H1 (cell line): ENCODE measurements around the gene SMAD7. TPM values are rescaled to one million over a fixed set of nuclear protein-coding genes. Genes with fewer than 3 reads are reported as not detected.

Source experiments
- CTCF ChIA-PET: fragments of 300-600 bp; sonication (Branson Sonifier 250); formaldehyde crosslinking; loops from one replicate; lab custom pipeline; 2021; ENCODE audit not compliant: partially characterized antibody; lab: Charles Lee
- POLR2A ChIA-PET: fragments of 300-600 bp; sonication (Branson Sonifier 250); formaldehyde crosslinking; loops from one replicate; lab custom pipeline; 2021; ENCODE audit warnings: inconsistent platforms; ENCODE audit not compliant: partially characterized antibody; lab: Charles Lee
- DNase-seq, 2 experiments: peaks; one replicate each; pipeline versions ENCODE4 v3.0.0 to v3.0.0-alpha.2; 2010 to 2022; ENCODE audit warnings: low spot score in 2 of 2, low read depth in 1 of 2, mixed read lengths in 1 of 2
- FAIRE-seq: peaks from 2 replicates; lab custom pipeline; 2011; peaks lifted over from hg19 to GRCh38; lab: Jason Lieb, UNC
- H2AFZ ChIP-seq: 2 replicates; pipeline ENCODE4 v1.8.1; 2012; ENCODE audit warnings: low read length, inconsistent platforms
- H2AK5ac ChIP-seq: 2 replicates; pipeline ENCODE4 v1.6.1; 2013; ENCODE audit warnings: low read depth, low read length
- H2BK120ac ChIP-seq: replicated peaks from 2 replicates; pipeline ENCODE3; 2013; ENCODE audit warnings: low read depth, low read length, inconsistent platforms
- H2BK12ac ChIP-seq: 2 replicates; pipeline ENCODE4 v1.6.1; 2013; ENCODE audit warnings: low read depth, low read length
- H2BK15ac ChIP-seq: 2 replicates; pipeline ENCODE4 v1.6.1; 2013; ENCODE audit warnings: low read length
- H2BK20ac ChIP-seq: 2 replicates; pipeline ENCODE4 v1.6.1; 2013; ENCODE audit warnings: low read length
- H2BK5ac ChIP-seq: 2 replicates; pipeline ENCODE4 v1.6.1; 2013; ENCODE audit warnings: low read depth, low read length
- H3K14ac ChIP-seq: 2 replicates; pipeline ENCODE4 v1.6.1; 2013; ENCODE audit warnings: inconsistent platforms; ENCODE audit not compliant: insufficient read length
- H3K18ac ChIP-seq: 2 replicates; pipeline ENCODE4 v1.6.1; 2013; ENCODE audit warnings: low read length; ENCODE audit errors: extremely low read depth
- H3K23ac ChIP-seq: 2 replicates; pipeline ENCODE4 v1.6.1; 2013; ENCODE audit warnings: inconsistent platforms; ENCODE audit not compliant: insufficient read length
- H3K23me2 ChIP-seq: 2 replicates; pipeline ENCODE4 v1.6.1; 2013; ENCODE audit warnings: low read depth, low read length
- H3K27ac ChIP-seq: 2 replicates; pipeline ENCODE4 v1.6.1; 2011; ENCODE audit warnings: low read depth, low read length, inconsistent platforms
- H3K27me3 ChIP-seq, 4 experiments: replicated peaks in 1 of 4; 1 replicate in 1 of 4; 2 replicates in 3 of 4; pipeline versions ENCODE4 v1.6.1 to v1.8.1; 2011 to 2013; ENCODE audit warnings: low read length in 3 of 4, mild to moderate bottlenecking in 3 of 4, inconsistent platforms in 2 of 4, mixed read lengths in 2 of 4, moderate library complexity in 1 of 4; ENCODE audit not compliant: control insufficient read depth in 3 of 4, insufficient read depth in 3 of 4; ENCODE audit errors: extremely low read depth in 1 of 4
- H3K36me3 ChIP-seq, 4 experiments: 2 replicates each; pipeline versions ENCODE4 v1.6.1 to v1.8.1; 2011 to 2013; ENCODE audit warnings: mild to moderate bottlenecking in 4 of 4, low read length in 3 of 4, moderate library complexity in 2 of 4, control low read depth in 1 of 4, inconsistent platforms in 1 of 4; ENCODE audit not compliant: insufficient read depth in 4 of 4, control insufficient read depth in 2 of 4
- H3K4ac ChIP-seq: replicated peaks from 2 replicates; pipeline ENCODE3; 2013; ENCODE audit warnings: low read length, low read depth, mixed read lengths, inconsistent platforms; ENCODE audit not compliant: insufficient read length
- H3K4me1 ChIP-seq, 4 experiments: replicated peaks in 1 of 4; 1 replicate in 1 of 4; 2 replicates in 3 of 4; pipeline versions ENCODE4 v1.6.1 to v1.8.1; 2011 to 2013; ENCODE audit warnings: low read length in 3 of 4, inconsistent platforms in 2 of 4, mixed read lengths in 1 of 4; ENCODE audit not compliant: insufficient read depth in 4 of 4, control insufficient read depth in 3 of 4
- H3K4me2 ChIP-seq, 2 experiments: 2 replicates each; pipeline versions ENCODE4 v1.6.1 to v1.8.1; 2011 to 2013; ENCODE audit warnings: low read depth in 2 of 2, low read length in 2 of 2, control low read depth in 1 of 2, inconsistent platforms in 1 of 2, mild to moderate bottlenecking in 1 of 2; ENCODE audit not compliant: insufficient read depth in 1 of 2
- H3K4me3 ChIP-seq, 4 experiments: fragments of 200-600, 300-600 bp in 1 of 4; sonication (generic), shearing (Covaris generic), sonication (Bioruptor Twin) in 1 of 4; 2 replicates each; pipeline versions ENCODE4 v1.5.1 to v1.8.1; 2011 to 2016; ENCODE audit warnings: low read length in 4 of 4, low read depth in 3 of 4, control low read depth in 2 of 4, inconsistent platforms in 2 of 4, mild to moderate bottlenecking in 2 of 4, mixed read lengths in 1 of 4, moderate library complexity in 1 of 4; ENCODE audit not compliant: insufficient read depth in 2 of 4; ENCODE audit errors: extremely low read depth in 1 of 4
- H3K56ac ChIP-seq: replicated peaks from 2 replicates; pipeline ENCODE3; 2013; ENCODE audit warnings: low read depth, mild to moderate bottlenecking, mixed read lengths, low read length, inconsistent platforms; ENCODE audit not compliant: insufficient read length
- H3K79me1 ChIP-seq: 2 replicates; pipeline ENCODE4 v1.6.1; 2013; ENCODE audit warnings: low read depth, low read length, control low read depth
- H3K79me2 ChIP-seq, 2 experiments: 2 replicates each; pipeline versions ENCODE4 v1.6.1 to v1.8.1; 2012 to 2013; ENCODE audit warnings: low read length in 2 of 2, mild to moderate bottlenecking in 2 of 2, inconsistent platforms in 1 of 2; ENCODE audit not compliant: insufficient read depth in 2 of 2, control insufficient read depth in 1 of 2
- H3K9ac ChIP-seq, 4 experiments: replicated peaks in 1 of 4; 1 replicate in 1 of 4; 2 replicates in 3 of 4; pipeline versions ENCODE4 v1.6.1 to v1.8.1; 2011 to 2013; ENCODE audit warnings: low read depth in 3 of 4, low read length in 3 of 4, control low read depth in 2 of 4, mild to moderate bottlenecking in 2 of 4, moderate library complexity in 2 of 4, inconsistent platforms in 1 of 4; ENCODE audit errors: extremely low read depth in 1 of 4
- H3K9me3 ChIP-seq, 2 experiments: 2 replicates each; pipeline versions ENCODE4 v1.6.1 to v1.8.1; 2012 to 2013; ENCODE audit warnings: mild to moderate bottlenecking in 2 of 2, moderate library complexity in 2 of 2, control low read depth in 1 of 2, inconsistent platforms in 1 of 2, low read depth in 1 of 2, low read length in 1 of 2, mixed read lengths in 1 of 2; ENCODE audit not compliant: insufficient read depth in 2 of 2
- H4K20me1 ChIP-seq, 2 experiments: replicated peaks in 1 of 2; 2 replicates each; pipeline versions ENCODE3 to v1.8.1; 2011 to 2013; ENCODE audit warnings: inconsistent platforms in 2 of 2, low read length in 2 of 2, mild to moderate bottlenecking in 1 of 2; ENCODE audit not compliant: insufficient read depth in 2 of 2, control insufficient read depth in 1 of 2
- H4K5ac ChIP-seq: 2 replicates; pipeline ENCODE4 v1.6.1; 2013; ENCODE audit warnings: low read length, low read depth, mixed read lengths, inconsistent platforms; ENCODE audit not compliant: insufficient read length
- H4K8ac ChIP-seq: 2 replicates; pipeline ENCODE4 v1.8.0; 2013; ENCODE audit warnings: mild to moderate bottlenecking, moderate library complexity, low read length, inconsistent platforms; ENCODE audit not compliant: insufficient read depth; ENCODE audit errors: extremely low read depth
- H4K91ac ChIP-seq: replicated peaks from 2 replicates; pipeline ENCODE3; 2013; ENCODE audit warnings: low read length, mixed read lengths, inconsistent platforms; ENCODE audit not compliant: insufficient read length
- CBX5 ChIP-seq: fragments of 300-800, 300-1000 bp; sonication (generic); IDR thresholded peaks from 2 replicates; pipeline ENCODE4 v1.7.1; 2016; ENCODE audit warnings: antibody characterized with exemption, low read length, low read depth
- CHD2 ChIP-seq: IDR thresholded peaks from 2 replicates; pipeline ENCODE4 v1.6.1; 2012; ENCODE audit warnings: low read length, improper control_type of control experiment
- EGR1 ChIP-seq: IDR thresholded peaks from 2 replicates; pipeline ENCODE4 v1.6.1; 2011; ENCODE audit warnings: low read depth, low read length, borderline replicate concordance
- FOSL1 ChIP-seq: IDR thresholded peaks from 2 replicates; pipeline ENCODE4 v1.6.1; 2011; ENCODE audit warnings: mild to moderate bottlenecking, low read depth, low read length, moderate library complexity; ENCODE audit not compliant: insufficient read depth
- KDM4A ChIP-seq: IDR thresholded peaks from one replicate; pipeline ENCODE4 v1.7.1; 2012; ENCODE audit warnings: low read depth, mild to moderate bottlenecking, moderate library complexity, low read length, inconsistent platforms; ENCODE audit not compliant: severe bottlenecking
- RXRA ChIP-seq: IDR thresholded peaks from 2 replicates; pipeline ENCODE4 v1.6.1; 2011; ENCODE audit warnings: low read depth, mild to moderate bottlenecking, low read length, moderate library complexity; ENCODE audit not compliant: insufficient read depth
- SIN3A ChIP-seq, 2 experiments: IDR thresholded peaks in 1 of 2; conservative IDR thresholded peaks in 1 of 2; 2 replicates each; pipeline ENCODE4 v1.6.1; 2011 to 2012; ENCODE audit warnings: low read length in 2 of 2, improper control_type of control experiment in 1 of 2, low read depth in 1 of 2, mild to moderate bottlenecking in 1 of 2
- SUZ12 ChIP-seq: fragments of 200-600 bp; sonication (generic); IDR thresholded peaks from 2 replicates; pipeline ENCODE4 v1.6.1; 2012; ENCODE audit warnings: mild to moderate bottlenecking, inconsistent platforms, low read length, moderate library complexity, mixed read lengths
- USF2 ChIP-seq: IDR thresholded peaks from 2 replicates; pipeline ENCODE4 v1.6.1; 2011; ENCODE audit warnings: low read length, improper control_type of control experiment
- WGBS, 2 experiments: shearing (Covaris generic) in 1 of 2; methylation state at CpG; one replicate each; pipeline versions ENCODE4 v1.1.6 to v1.1.7; 2013 to 2015; ENCODE audit warnings: low lambda C conversion rate in 2 of 2, mixed read lengths in 2 of 2, inconsistent platforms in 1 of 2, low coverage in 1 of 2, missing lambda C conversion rate in 1 of 2; ENCODE audit not compliant: insufficient replicate concordance in 2 of 2, insufficient coverage in 1 of 2, insufficient read length in 1 of 2; ENCODE audit errors: extremely low coverage in 1 of 2, missing lambda C conversion rate in 1 of 2; 5-methylcytosine and 5-hydroxymethylcytosine counted together
- polyA plus RNA-seq, 7 experiments: library from polyadenylated mRNA; depleted of rRNA in 3 of 7; stranded (reverse) in 5 of 7; unstranded in 2 of 7; fragments of >200 nt in 5 of 7; fragments of 200-250 nt in 2 of 7; gene quantifications; 1 replicate in 5 of 7; 2 replicates in 1 of 7; 4 replicates in 1 of 7; pipeline versions ENCODE4 v1.2.1 to v1.2.3, GENCODE V29; 2011 to 2013; ENCODE audit warnings: missing spikeins in 2 of 7, mixed read lengths in 2 of 7
- total RNA-seq: library from RNA; stranded (reverse); fragmentation: NEBNext Ultra II Directional; extraction: Animal tissue kit (Norgen Biotek cat#: 25700); gene quantifications from 2 replicates; pipeline ENCODE4 v1.2.1, GENCODE V29; 2021
- TF ChIP-seq, protein P1 (sequence below), 3 experiments: IDR thresholded peaks; 1 replicate in 2 of 3; 2 replicates in 1 of 3; pipeline versions ENCODE4 v1.5.1 to v1.6.1; 2011; ENCODE audit warnings: low read length in 3 of 3, mild to moderate bottlenecking in 3 of 3, inconsistent platforms in 2 of 3, low read depth in 1 of 3, moderate library complexity in 1 of 3; ENCODE audit not compliant: insufficient read depth in 1 of 3; ENCODE audit errors: control extremely low read depth in 1 of 3

Gene SMAD7
- total and polyA plus RNA-seq, 2 of the 8 experiments (the other 6 are each of a cell fraction or from before 2014, with no cell fraction given): 6.5 to 15.5 TPM

DNA sequence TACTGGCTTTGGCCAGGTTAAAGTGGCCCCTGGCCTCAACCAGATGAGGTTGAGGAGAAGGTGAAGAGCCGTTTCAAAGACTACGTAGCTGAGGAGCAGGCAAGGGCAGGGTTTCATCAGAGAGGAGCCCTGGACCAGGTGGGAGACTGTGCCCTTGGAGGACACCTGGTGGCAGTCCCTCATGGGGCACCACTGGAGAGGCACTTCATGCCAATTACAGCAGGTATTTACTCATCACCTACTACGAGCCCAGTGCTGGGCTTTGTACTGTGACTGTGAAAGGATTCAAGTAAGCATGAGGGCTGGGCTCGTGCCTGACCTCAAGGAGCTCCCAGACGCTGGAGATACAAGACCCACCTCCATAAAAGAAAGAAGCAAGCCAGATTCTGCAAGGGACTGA, 37.6 kb downstream of the SMAD7 start:
- Histone ChIP-seq H3K56ac (no peak overlapping the region), H3K18ac (no peak overlapping the region), H2BK120ac (no peak overlapping the region), H2BK15ac (no peak overlapping the region), H3K4me3 (no peak overlapping the region), H4K20me1 (no peaks in the 10 kb centered on the region), H3K36me3 (no peaks in the 10 kb centered on the region), H2BK5ac (no peak overlapping the region), H3K4ac (no peak overlapping the region), H4K91ac (no peak overlapping the region), H4K5ac (no peak overlapping the region), H4K8ac (no peak overlapping the region), H3K23me2 (no peaks in the 10 kb centered on the region), H3K14ac (no peak overlapping the region), H3K9me3 (no peaks in the 10 kb centered on the region), H3K79me2 (no peaks in the 10 kb centered on the region), H3K79me1 (no peaks in the 10 kb centered on the region), H3K27ac (no peak overlapping the region), H2AFZ (no peak overlapping the region), H3K23ac (no peak overlapping the region), H3K9ac (no peak overlapping the region), H2BK12ac (no peak overlapping the region), H2AK5ac (no peak overlapping the region), H3K27me3 (no peaks in the 10 kb centered on the region), H2BK20ac (no peak overlapping the region), H3K4me1 (peaks cover 0 to 4% (median 0%) of the 10 kb centered on the region in 4 experiments; a peak in 4 of 7 replicates), H3K4me2 (no peak overlapping the region)
- CTCF ChIA-PET: interaction anchor here (0.7 to 1.7 kb wide), 12 partner anchors 9 to 325 kb away, joined by 3 to 7 read pairs (median 4); no protein-coding TSS in a partner anchor
- POLR2A ChIA-PET: interaction anchor here (1.0 kb wide), 1 partner anchor 8 kb away, joined by 4 read pairs; no protein-coding TSS in a partner anchor
- DNase-seq (no peak), FAIRE-seq (no peak)
- 92% methylated on average over 5 of the region's 5 CpGs; no CpG with 5 or more reads in 1 of the 2 experiments for WGBS, 2 experiments
- no peak for TF ChIP-seq SUZ12
- no peak for TF ChIP-seq USF2
- no peak for TF ChIP-seq RXRA
- no peak for TF ChIP-seq EGR1
- TF ChIP-seq KDM4A: no peak
- TF ChIP-seq, protein P1, sequence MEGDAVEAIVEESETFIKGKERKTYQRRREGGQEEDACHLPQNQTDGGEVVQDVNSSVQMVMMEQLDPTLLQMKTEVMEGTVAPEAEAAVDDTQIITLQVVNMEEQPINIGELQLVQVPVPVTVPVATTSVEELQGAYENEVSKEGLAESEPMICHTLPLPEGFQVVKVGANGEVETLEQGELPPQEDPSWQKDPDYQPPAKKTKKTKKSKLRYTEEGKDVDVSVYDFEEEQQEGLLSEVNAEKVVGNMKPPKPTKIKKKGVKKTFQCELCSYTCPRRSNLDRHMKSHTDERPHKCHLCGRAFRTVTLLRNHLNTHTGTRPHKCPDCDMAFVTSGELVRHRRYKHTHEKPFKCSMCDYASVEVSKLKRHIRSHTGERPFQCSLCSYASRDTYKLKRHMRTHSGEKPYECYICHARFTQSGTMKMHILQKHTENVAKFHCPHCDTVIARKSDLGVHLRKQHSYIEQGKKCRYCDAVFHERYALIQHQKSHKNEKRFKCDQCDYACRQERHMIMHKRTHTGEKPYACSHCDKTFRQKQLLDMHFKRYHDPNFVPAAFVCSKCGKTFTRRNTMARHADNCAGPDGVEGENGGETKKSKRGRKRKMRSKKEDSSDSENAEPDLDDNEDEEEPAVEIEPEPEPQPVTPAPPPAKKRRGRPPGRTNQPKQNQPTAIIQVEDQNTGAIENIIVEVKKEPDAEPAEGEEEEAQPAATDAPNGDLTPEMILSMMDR (IDR thresholded peaks at IDR 0.05; ENCODE audit: control extremely low read depth in 1 of 3, insufficient read depth in 1 of 3, low read depth in 1 of 3, low read length in 3 of 3): peak in 2 of 3 experiments; percentile 37 to 39; a peak in 2 of 4 replicates
- TF ChIP-seq SIN3A (conservative IDR thresholded peaks at IDR 0.05 in 1 of 2, IDR thresholded peaks at IDR 0.05 in 1 of 2; ENCODE audit: low read depth in 1 of 2, low read length in 2 of 2): no peak
- no peak for TF ChIP-seq CBX5
- TF ChIP-seq CHD2: no peak
- no peak for TF ChIP-seq FOSL1
